GM12874 (cell line): ENCODE results near the gene ABCC3.

Experiments used
- CTCF ChIP-seq: IDR thresholded peaks from 2 replicates; pipeline ENCODE4 v1.5.1; 2011; ENCODE audit warnings: low read depth, mild to moderate bottlenecking, control low read depth, low read length, moderate library complexity; ENCODE audit not compliant: insufficient read depth

Gene ABCC3

GRCh38 chr17:50631908-50632571, 2.6 kb upstream of the ABCC3 start:
- TF ChIP-seq CTCF = no peak

- TF ChIP-seq CTCF = no peak
These were observed 2.0 kb upstream of the ABCC3 start for GRCh38 chr17:50632637-50633036.

- TF ChIP-seq CTCF = no peak
These were observed 998 bp upstream of the ABCC3 start for GRCh38 chr17:50633683-50634082.

GRCh38 chr17:50634915-50635731, 442 bp downstream of the ABCC3 start:
- no peak for TF ChIP-seq CTCF

- no peak for TF ChIP-seq CTCF
These were observed 976 bp downstream of the ABCC3 start for GRCh38 chr17:50635732-50635981.

- TF ChIP-seq CTCF = no peak
These were observed 1.5 kb downstream of the ABCC3 start for GRCh38 chr17:50635982-50636803.

GRCh38 chr17:50636804-50637195, 2.1 kb downstream of the ABCC3 start:
- no peak for TF ChIP-seq CTCF
